GM19025 (cell line): ENCODE data around the gene BMPER.

Experiments
- ATAC-seq: cut with Tn5 transposase; IDR thresholded peaks from one replicate; pipeline ENCODE4 v1.9.1; 2021; ENCODE audit warnings: mild to moderate bottlenecking, low read depth, moderate library complexity; ENCODE audit not compliant: unreplicated experiment

The BMPER gene

GRCh38 chr7:34083440-34083839, 178.1 kb downstream of the BMPER start:
- ATAC-seq, result no peak

DNA sequence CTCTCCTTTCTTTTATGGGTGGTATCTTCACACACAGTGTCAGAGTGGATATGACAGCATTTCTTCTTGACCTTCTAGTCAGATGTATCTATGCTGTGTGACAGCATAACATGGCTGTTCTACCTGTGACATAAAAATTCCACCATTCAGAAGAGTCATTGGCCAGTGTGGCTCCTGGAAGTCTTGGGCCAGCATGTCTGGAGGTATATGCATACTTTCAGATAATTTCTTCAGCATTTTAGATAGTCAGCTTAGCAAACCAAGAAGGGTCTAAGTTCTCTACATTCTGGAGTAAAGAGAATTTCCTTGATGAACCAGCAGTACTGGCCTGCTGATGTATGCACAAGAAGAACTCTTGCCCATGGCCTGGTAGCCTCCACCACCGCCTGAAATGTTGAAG, 179.3 kb downstream of the BMPER start:
- ATAC-seq, result no peak

GRCh38 chr7:34086064-34086463, 180.7 kb downstream of the BMPER start:
- no peak for ATAC-seq

DNA sequence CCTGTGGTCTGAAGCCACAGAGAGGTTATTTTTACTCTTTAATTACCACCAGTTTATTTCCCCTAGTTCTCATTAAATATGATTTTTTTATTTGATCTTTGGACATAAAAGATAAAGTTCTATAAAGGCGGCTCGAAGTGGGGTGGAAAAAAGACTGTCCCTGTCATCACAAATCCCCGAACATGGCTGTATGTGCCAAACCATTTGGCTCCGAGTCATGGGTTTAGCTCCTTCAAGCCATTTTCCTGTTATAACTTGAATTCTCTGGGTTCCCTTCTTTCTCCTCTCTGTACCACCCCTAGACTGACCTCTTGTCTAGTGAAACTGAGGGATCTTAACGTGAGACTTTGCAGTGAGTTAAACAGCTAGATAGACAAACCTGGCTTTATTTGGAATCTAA, 181.6 kb downstream of the BMPER start:
- no peak for ATAC-seq

GRCh38 chr7:34087892-34088891, 182.9 kb downstream of the BMPER start:
- ATAC-seq, result no peak

- no peak for ATAC-seq
Observed at GRCh38 chr7:34090816-34091215, 185.5 kb downstream of the BMPER start.

- no peak for ATAC-seq
Observed at GRCh38 chr7:34091321-34091917, 186.1 kb downstream of the BMPER start.

DNA sequence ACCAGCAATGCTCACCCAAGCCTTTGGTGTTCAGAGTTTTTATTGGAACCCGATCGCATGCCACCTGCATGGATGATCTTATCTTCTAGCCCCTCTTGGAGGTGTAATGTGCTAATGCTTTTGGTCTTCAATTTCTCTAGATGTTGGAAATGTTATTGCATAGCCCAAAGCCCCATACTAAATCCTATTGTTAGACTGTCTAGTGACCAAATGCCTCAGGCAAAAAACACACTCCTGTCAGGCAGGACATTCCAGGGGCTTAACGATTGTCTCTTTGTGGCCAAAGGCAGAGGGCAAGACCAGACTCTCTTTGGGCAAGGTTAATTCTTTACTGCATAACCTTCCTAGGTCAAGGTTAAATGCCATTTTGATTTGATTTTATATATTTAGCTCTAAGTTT, 187.9 kb downstream of the BMPER start:
- ATAC-seq, result no peak

DNA sequence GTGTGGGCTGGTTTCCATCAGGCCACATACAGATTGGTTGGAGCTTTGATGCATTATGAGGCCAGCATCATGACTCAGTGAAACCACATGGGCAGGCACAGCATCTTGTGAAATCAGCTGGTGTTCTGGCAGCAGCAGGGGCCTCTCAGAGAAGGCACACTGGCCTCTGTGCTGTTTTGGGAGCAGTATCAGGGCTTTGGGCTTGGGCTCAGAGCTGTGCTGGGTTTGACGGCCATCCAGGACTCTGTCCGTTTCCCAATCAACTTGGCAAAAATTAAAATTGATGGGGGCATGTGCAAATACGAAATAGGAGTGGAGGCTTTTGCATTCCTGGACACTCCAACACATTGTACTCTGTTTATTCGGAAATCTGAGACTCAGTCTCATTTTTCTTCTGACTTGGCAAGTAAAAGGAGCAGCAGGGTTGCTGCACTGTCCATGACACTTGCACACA, 190.9 kb downstream of the BMPER start:
- ATAC-seq, result no peak

GRCh38 chr7:34096777-34097176, 191.4 kb downstream of the BMPER start:
- ATAC-seq, result no peak

GRCh38 chr7:34100661-34101060, 195.3 kb downstream of the BMPER start:
- ATAC-seq, result no peak

DNA sequence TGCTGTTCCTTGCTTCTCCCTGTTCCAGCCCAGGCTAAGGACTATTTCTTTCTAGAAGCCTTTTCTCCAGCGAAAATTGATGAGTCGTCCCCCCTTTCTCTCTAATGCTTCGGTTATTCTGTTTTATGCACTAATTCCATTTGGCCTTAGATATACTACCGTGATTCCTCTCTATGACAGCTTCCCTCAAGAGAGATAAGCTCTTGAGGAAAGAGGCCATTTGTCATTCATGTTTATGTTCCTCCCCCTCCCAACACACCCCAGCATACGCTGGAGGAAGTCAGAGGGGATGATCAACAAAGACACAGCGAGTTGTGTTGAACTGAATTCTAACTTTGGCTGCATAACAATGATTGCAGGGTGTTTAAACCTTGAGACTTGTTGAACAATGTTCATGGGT, 198.8 kb downstream of the BMPER start:
- ATAC-seq, result no peak

- no peak for ATAC-seq
Observed at GRCh38 chr7:34104992-34105391, 199.7 kb downstream of the BMPER start.

DNA sequence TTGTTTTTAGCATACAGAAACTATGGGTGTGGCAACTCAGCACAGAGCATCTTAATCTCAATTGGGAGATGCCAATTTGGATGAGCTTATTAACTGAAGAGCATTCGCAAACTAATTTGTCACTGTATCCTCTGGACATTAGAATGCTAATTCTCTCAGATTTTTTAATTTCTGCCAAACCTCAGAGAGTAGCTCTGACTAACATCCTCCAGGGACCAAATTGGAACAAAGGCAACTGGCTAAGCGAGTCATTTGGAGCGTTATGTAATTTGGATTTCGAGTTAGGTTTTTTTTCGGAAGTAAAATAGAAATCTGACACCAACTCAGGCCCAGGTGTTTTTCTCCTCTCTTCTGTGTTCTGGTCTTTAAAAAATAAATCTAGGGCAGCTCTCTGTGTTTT, 201.9 kb downstream of the BMPER start:
- ATAC-seq, result no peak

GRCh38 chr7:34108165-34108564, 202.8 kb downstream of the BMPER start:
- ATAC-seq, result no peak

DNA sequence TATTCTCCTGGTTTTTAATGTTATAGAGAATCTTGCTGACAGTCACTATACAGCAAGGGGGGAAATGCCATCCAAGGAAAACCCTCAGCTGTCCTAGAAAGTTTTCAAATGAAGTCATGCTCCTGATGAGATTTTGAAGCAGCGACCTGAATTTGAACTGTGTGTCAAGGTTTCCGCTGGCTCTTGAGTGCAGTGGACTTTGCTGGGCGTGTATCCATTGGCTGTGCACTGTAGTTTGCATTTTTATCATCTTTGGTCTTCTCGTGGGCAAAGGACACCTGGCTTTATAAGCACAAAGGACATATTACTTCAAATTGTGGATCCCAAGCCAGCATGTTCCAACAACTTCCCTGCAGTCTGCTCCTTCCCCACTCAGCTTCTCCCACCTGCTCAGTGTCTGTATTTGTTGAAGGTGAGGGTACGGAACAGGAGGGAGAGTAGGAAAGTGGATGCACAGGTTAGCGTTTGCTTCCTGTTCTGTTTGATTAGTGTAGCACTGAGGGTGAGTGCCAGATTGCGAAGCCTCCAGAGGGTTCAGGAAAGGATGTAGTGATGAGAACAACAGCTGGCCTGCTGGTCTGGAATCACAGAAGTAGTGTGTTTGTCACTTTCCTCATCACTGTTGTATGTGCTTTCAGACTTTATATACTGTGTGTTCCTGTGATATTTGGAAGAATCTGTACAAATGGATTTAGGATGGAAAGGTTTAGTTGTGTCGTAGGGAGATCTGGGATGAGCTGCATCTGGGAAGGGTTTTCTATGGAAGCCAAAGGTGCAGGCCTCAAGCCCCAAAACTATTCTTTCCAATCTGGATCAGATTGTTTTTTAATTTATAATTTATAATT, 204.8 kb downstream of the BMPER start:
- no peak for ATAC-seq

- ATAC-seq, result no peak
Observed at GRCh38 chr7:34111031-34111430, 205.7 kb downstream of the BMPER start.

DNA sequence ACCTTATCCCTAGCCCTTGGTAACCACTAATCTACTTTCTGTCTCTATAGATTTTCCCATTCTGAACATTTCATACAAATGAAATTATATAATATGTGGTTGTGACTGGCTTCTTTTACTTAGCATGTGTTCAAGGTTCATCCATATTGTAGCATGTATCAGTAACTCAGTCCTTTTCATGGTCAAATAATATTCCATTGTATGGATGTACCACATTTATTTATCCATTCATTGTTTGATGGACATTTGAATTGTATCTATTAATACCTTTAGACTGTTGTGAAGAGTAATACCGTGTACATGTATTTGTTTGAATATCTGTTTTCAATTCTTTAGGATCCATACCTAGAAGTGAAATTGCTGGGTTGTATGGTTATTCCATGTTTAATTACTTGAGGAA, 210.2 kb downstream of the BMPER start:
- ATAC-seq, result no peak

- ATAC-seq, result no peak
Observed at GRCh38 chr7:34117573-34117972, 212.2 kb downstream of the BMPER start.

DNA sequence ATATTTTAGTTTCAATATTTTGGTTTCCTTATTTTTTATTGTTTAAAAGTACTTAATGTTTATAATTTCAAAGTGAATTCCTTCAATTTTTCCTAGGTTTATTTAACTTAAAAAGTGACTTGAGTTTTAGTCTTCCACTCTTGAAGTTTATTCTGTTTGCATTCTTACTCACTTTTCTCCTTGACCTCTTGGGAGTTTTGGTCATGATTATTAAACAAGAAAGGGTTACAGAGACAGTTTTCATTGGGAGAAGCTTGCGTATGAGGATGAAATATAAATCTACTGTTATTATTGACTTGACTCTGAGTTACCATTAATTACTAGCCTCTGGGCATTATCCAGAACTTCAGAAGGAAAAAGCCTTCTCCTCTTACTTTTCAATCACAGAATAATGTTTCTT, 216.0 kb downstream of the BMPER start:
- ATAC-seq, result no peak

GRCh38 chr7:34123316-34123715, 218.0 kb downstream of the BMPER start:
- no peak for ATAC-seq
